Kidney (tissue), 14 donors: ENCODE measurements around the gene MYT1. TPM values are rescaled to one million over a fixed set of nuclear protein-coding genes. Genes with fewer than 3 reads are reported as not detected.
"Not testable (repeated sequence)": the region's sequence is repeated elsewhere in the genome, so short reads cannot be mapped to it uniquely, and the experiment has no call there.

Source experiments
- DNase-seq, 5 donors: peaks; one replicate each; pipeline ENCODE4 v3.0.0-alpha.2; 2013 to 2020
- FAIRE-seq: peaks from 2 replicates; lab custom pipeline; 2012; peaks lifted over from hg19 to GRCh38; lab: Jason Lieb, UNC
- H3K27ac ChIP-seq, 2 donors: one replicate each; pipeline ENCODE4 v1.7.0; 2013; ENCODE audit warnings: low read depth in 2 of 2, low read length in 2 of 2, inconsistent platforms in 1 of 2
- H3K27me3 ChIP-seq: one replicate; pipeline ENCODE4 v1.7.1; 2013; ENCODE audit warnings: low read length, inconsistent platforms; ENCODE audit not compliant: control insufficient read depth, insufficient read depth
- H3K36me3 ChIP-seq, 3 donors: one replicate each; pipeline versions ENCODE4 v1.7.0 to v1.7.1; 2013; ENCODE audit warnings: low read length in 3 of 3, control low read depth in 1 of 3, inconsistent platforms in 1 of 3; ENCODE audit not compliant: insufficient read depth in 3 of 3, control insufficient read depth in 2 of 3
- H3K4me1 ChIP-seq, 3 donors: one replicate each; pipeline versions ENCODE4 v1.7.0 to v1.7.1; 2013; ENCODE audit warnings: low read length in 3 of 3, inconsistent platforms in 1 of 3, low read depth in 1 of 3; ENCODE audit not compliant: control insufficient read depth in 2 of 3, insufficient read depth in 2 of 3
- H3K4me3 ChIP-seq, 3 donors: one replicate each; pipeline versions ENCODE4 v1.7.0 to v1.8.1; 2013; ENCODE audit warnings: low read length in 3 of 3, control low read depth in 1 of 3, inconsistent platforms in 1 of 3
- H3K9ac ChIP-seq, 3 donors: one replicate each; pipeline versions ENCODE4 v1.7.0 to v1.7.1; 2013; ENCODE audit warnings: low read length in 3 of 3, control low read depth in 1 of 3, inconsistent platforms in 1 of 3
- H3K9me3 ChIP-seq, 3 donors: one replicate each; pipeline versions ENCODE4 v1.7.0 to v1.7.1; 2013; ENCODE audit warnings: low read length in 3 of 3, control low read depth in 1 of 3, inconsistent platforms in 1 of 3; ENCODE audit not compliant: control insufficient read depth in 2 of 3, insufficient read depth in 1 of 3
- CTCF ChIP-seq: IDR thresholded peaks from 3 replicates; pipeline ENCODE4 v1.5.1; 2012; ENCODE audit warnings: mild to moderate bottlenecking, moderate library complexity, borderline replicate concordance; ENCODE audit not compliant: insufficient read depth; ENCODE audit errors: extremely low read depth
- intact Hi-C: fragments of 100-400 bp; cut with DNase I; formaldehyde crosslinking; loops from one replicate; pipeline ENCODE4 v1.11.1; 2022
- polyA plus RNA-seq: library from polyadenylated mRNA; stranded (reverse); fragments of 350-450 nt; fragmentation: Illumina TruSeq; extraction: RNeasy Lipid Tissue Mini Kit (QIAGEN cat#74804); gene quantifications from one replicate; pipeline ENCODE4 v1.2.3, GENCODE V29; 2014; ENCODE audit warnings: low read depth, low replicate concordance; ENCODE audit not compliant: insufficient read depth
- total RNA-seq: library from RNA; stranded (reverse); fragmentation: NEBNext Ultra II Directional; extraction: Animal tissue kit (Norgen Biotek cat#: 25700); gene quantifications from one replicate; pipeline ENCODE4 v1.2.1, GENCODE V29; 2021
- donor health status: control.
- donor health status: control.
- donor health status: control.
- donor health status: control.
- donor health status: control.
- donor health status: DM: yes; HTN: yes; CAD: no.
- donor health status: Normal renal cell carcinoma (clear cell type).

Gene MYT1
- total and polyA plus RNA-seq, 2 donors from 2014 or later = not detected

GRCh38 chr20:64131406-64131805 is 32.8 kb upstream of the MYT1 start:
- intact Hi-C loops = no loop called here
- H3K27ac ChIP-seq = no peak overlapping the region
- FAIRE-seq = no peak
- peak in 1 of 5 donors; percentile 54 for DNase-seq
- no peak for TF ChIP-seq CTCF
- H3K36me3 ChIP-seq = no peaks in the 10 kb centered on the region
- H3K4me1 ChIP-seq = no peaks in the 10 kb centered on the region
- no peaks in the 10 kb centered on the region for H3K27me3 ChIP-seq
- peaks cover 0 to 2% (median 0%) of the 10 kb centered on the region in 3 donors for H3K9me3 ChIP-seq
- no peak overlapping the region for H3K4me3 ChIP-seq
- H3K9ac ChIP-seq = no peak overlapping the region

- H3K4me3 ChIP-seq = no peak overlapping the region
- H3K9me3 ChIP-seq = no peaks in the 10 kb centered on the region
- DNase-seq = peak in 1 of 5 donors; percentile 29
- peak; percentile 2 for TF ChIP-seq CTCF
- no peaks in the 10 kb centered on the region for H3K4me1 ChIP-seq
- no peak overlapping the region for H3K27ac ChIP-seq
- intact Hi-C loops = no loop called here
- H3K27me3 ChIP-seq = no peaks in the 10 kb centered on the region
- no peak for FAIRE-seq
- H3K9ac ChIP-seq = no peak overlapping the region
- H3K36me3 ChIP-seq = no peaks in the 10 kb centered on the region
These were observed 30.3 kb upstream of the MYT1 start for GRCh38 chr20:64133951-64134407.

GRCh38 chr20:64134744-64135143 is 29.5 kb upstream of the MYT1 start:
- intact Hi-C loops, H3K27ac ChIP-seq, FAIRE-seq, H3K4me3 ChIP-seq, H3K9me3 ChIP-seq, H3K9ac ChIP-seq, H3K36me3 ChIP-seq, H3K27me3 ChIP-seq, H3K4me1 ChIP-seq: not testable (repeated sequence)
- DNase-seq = peak in 1 of 5 donors; percentile 37

GRCh38 chr20:64136004-64136710 is 28.1 kb upstream of the MYT1 start:
- no peaks in the 10 kb centered on the region for H3K36me3 ChIP-seq
- H3K9me3 ChIP-seq = no peaks in the 10 kb centered on the region
- intact Hi-C loops = no loop called here
- DNase-seq (peak in 1 of 5 donors; percentile 16), FAIRE-seq (no peak)
- H3K4me3 ChIP-seq = no peak overlapping the region
- TF ChIP-seq CTCF = no peak
- no peaks in the 10 kb centered on the region for H3K27me3 ChIP-seq
- no peak overlapping the region for H3K9ac ChIP-seq
- H3K4me1 ChIP-seq = no peaks in the 10 kb centered on the region
- H3K27ac ChIP-seq = no peak overlapping the region
